Pancreas (tissue), 10 donors: ENCODE results near the gene TCF7L1. TPM values are rescaled to one million over a fixed set of nuclear protein-coding genes. Genes with fewer than 3 reads are reported as not detected.
"Not testable (repeated sequence)": the region's sequence is repeated elsewhere in the genome, so short reads cannot be mapped to it uniquely, and the experiment has no call there.

Source experiments
- ATAC-seq, 4 donors: fragments of 200-7000 bp; cut with Tn5 transposase; one replicate each; pipeline versions ENCODE4 v1.8.0 to v1.9.1; 2020; ENCODE audit warnings: mild to moderate bottlenecking in 4 of 4, moderate library complexity in 4 of 4
- DNase-seq, 6 donors: peaks; one replicate each; pipeline ENCODE4 v3.0.0-alpha.2; 2020
- FAIRE-seq: peaks from 2 replicates; lab custom pipeline; 2012; peaks lifted over from hg19 to GRCh38; lab: Jason Lieb, UNC
- H3K27ac ChIP-seq, 4 donors: fragments of 200-600 bp; sonication (generic); 1 replicate in 3 of 4; 2 replicates in 1 of 4; pipeline versions ENCODE4 v1.5.0 to v1.8.0; 2020
- H3K27me3 ChIP-seq, 4 donors: fragments of 200-600 bp; one replicate each; pipeline ENCODE4 v1.8.0; 2021
- H3K36me3 ChIP-seq, 3 donors: fragments of 200-600 bp; sonication (generic) in 1 of 3; one replicate each; pipeline versions ENCODE4 v1.5.0 to v1.8.0; 2020 to 2021
- H3K4me1 ChIP-seq, 3 donors: fragments of 200-600 bp; one replicate each; pipeline ENCODE4 v1.8.0; 2021
- H3K4me3 ChIP-seq, 4 donors: fragments of 200-600 bp; sonication (generic) in 2 of 4; one replicate each; pipeline versions ENCODE4 v1.5.0 to v1.8.0; 2020 to 2021
- H3K9me3 ChIP-seq, 4 donors: fragments of 200-600 bp; one replicate each; pipeline ENCODE4 v1.8.0; 2021
- WGBS, 2 donors: extraction: QIAGEN DNeasy Blood & Tissue Kit; methylation state at CpG; one replicate each; pipeline ENCODE4 v1.1.7; 2013; 5-methylcytosine and 5-hydroxymethylcytosine counted together
- intact Hi-C, 3 donors: fragments of 100-400 bp; cut with DNase I; formaldehyde crosslinking; loops; one replicate each; pipeline versions ENCODE4 v1.11.1 to v1.14.2; 2022
- polyA plus RNA-seq, 2 donors: library from polyadenylated mRNA; stranded (reverse); fragments of 200-250 nt; gene quantifications; one replicate each; pipeline ENCODE4 v1.2.3, GENCODE V29; 2013
- total RNA-seq, 6 donors: library from RNA; stranded (reverse); fragmentation: NEBNext Ultra II Directional in 4 of 6; extraction: Animal tissue kit (Norgen Biotek cat#: 25700) in 4 of 6; gene quantifications; one replicate each; pipeline versions ENCODE4 v1.2.1 to v1.2.4, GENCODE V29; 2021 to 2023
- TF ChIP-seq, protein P1 (sequence below), 4 donors: fragments of 200-600 bp; sonication (generic) in 3 of 4; IDR thresholded peaks; one replicate each; pipeline versions ENCODE4 v1.5.0 to v1.8.0; 2021; ENCODE audit warnings: antibody characterized with exemption in 4 of 4
- donor health status: healthy with polysubstance abuse.
- donor health status: DM: no; HTN: no; CAD: no; lungs with moderate emphysema.
- donor health status: DM: no; HTN: no; CAD: no.
- donor health status: control.
- donor health status: control.
- donor health status: Bipolar disorder and iron deficiency.
- donor health status: DM: yes; HTN: yes; CAD: no.
- donor health status: DM: no; HTN: no; CAD: no.
- donor health status: DM: no; HTN: no; CAD: no.
- donor health status: DM: yes; HTN: yes; CAD: no.

Gene TCF7L1
- total and polyA plus RNA-seq, 8 donors, result 1.1 to 4.0 (median 1.8) TPM

DNA sequence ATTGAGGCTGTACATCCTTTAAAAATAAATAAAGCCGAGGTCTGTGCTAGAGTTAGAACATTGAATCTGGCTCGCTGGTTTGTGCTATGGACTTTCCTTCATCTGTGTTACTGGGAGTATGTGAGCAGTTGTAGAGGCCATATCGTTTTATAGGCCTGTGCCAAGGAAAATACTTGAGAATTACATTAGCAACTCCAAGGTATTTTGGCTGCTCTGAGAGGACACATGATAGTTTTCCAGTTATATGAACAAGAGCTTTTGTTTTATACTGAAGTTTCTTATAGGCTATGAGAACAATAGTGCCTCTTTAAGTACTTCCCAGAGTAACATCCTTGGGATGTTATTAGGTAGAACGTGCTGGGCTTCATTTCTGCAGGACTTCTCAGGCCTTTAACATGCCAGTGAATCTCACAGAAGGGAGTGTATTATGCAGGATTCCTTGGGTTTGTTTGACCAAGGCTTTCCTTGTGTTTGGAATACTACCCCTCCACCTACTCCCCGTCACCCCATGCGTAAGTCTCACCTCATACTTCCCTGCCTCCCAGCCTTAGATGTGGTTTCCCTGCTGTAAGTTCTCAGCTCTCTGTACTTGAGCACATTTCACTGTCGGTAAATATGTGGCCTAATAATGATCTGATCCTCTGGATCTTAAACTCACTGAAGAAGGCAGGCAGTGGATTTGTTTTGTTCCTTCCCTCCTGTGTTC, 21.0 kb downstream of the TCF7L1 start:
- ATAC-seq (peak in 1 of 4 donors; percentile 28), FAIRE-seq (no peak), DNase-seq (no peak)
- Histone ChIP-seq H3K4me3 (no peak overlapping the region), H3K9me3 (no peaks in the 10 kb centered on the region), H3K27ac (no peak overlapping the region), H3K27me3 (no peaks in the 10 kb centered on the region), H3K36me3 (no peaks in the 10 kb centered on the region), H3K4me1 (peaks cover 4 to 10% (median 4%) of the 10 kb centered on the region in 3 donors)
- TF ChIP-seq, protein P1, sequence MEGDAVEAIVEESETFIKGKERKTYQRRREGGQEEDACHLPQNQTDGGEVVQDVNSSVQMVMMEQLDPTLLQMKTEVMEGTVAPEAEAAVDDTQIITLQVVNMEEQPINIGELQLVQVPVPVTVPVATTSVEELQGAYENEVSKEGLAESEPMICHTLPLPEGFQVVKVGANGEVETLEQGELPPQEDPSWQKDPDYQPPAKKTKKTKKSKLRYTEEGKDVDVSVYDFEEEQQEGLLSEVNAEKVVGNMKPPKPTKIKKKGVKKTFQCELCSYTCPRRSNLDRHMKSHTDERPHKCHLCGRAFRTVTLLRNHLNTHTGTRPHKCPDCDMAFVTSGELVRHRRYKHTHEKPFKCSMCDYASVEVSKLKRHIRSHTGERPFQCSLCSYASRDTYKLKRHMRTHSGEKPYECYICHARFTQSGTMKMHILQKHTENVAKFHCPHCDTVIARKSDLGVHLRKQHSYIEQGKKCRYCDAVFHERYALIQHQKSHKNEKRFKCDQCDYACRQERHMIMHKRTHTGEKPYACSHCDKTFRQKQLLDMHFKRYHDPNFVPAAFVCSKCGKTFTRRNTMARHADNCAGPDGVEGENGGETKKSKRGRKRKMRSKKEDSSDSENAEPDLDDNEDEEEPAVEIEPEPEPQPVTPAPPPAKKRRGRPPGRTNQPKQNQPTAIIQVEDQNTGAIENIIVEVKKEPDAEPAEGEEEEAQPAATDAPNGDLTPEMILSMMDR (IDR thresholded peaks at IDR 0.05), result no peak
- intact Hi-C loops, result no loop called here
- WGBS, 2 donors, result 61 to 62% methylated on average over 7 of the region's 7 CpGs

DNA sequence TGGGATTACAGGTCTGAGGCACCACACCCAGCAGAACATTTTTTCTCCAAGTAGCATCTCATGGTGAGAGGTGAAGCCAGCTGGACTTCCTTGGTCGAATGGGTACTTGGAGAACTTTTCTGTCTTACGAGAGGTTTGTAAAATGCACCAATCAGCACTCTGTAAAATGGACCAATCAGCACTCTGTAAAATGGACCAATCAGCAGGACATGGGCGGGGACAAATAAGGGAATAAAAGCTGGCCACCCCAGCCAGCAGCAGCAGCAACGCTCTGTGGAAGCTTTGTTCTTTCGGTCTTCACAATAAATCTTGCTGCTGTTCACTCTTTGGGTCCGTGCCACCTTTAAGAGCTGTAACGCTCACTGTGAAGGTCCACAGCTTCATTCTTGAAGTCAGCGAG, 21.9 kb downstream of the TCF7L1 start:
- ATAC-seq, FAIRE-seq, H3K36me3 ChIP-seq, DNase-seq, H3K27ac ChIP-seq, H3K4me3 ChIP-seq, intact Hi-C loops, H3K9me3 ChIP-seq, H3K27me3 ChIP-seq: not testable (repeated sequence)
- H3K4me1 ChIP-seq, result peaks cover 4 to 10% (median 4%) of the 10 kb centered on the region in 3 donors
- WGBS, 2 donors, result 97% methylated on average over 8 of the region's 8 CpGs

DNA sequence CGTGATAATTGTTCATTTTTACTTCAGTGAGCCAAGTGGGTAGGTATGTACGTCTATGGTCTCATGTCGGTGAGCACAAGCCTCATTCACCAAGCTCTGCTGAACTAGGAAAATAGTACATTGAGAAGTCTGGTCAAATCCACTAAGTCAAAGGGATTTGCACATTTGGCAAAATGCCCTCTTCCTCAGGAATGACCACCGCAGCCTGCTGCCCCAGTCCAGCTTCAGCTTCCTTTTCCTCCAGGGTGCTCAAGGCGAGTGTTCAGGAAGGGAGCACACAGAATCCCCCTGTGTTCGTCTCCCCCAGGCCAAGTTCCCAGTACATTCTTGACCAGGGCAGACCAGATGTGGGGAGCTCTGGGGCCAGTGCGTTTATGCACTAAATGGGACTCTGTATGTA, 23.0 kb downstream of the TCF7L1 start:
- FAIRE-seq (no peak), ATAC-seq (no peak), DNase-seq (no peak)
- Histone ChIP-seq H3K4me1 (peaks cover 4 to 10% (median 4%) of the 10 kb centered on the region in 3 donors), H3K27ac (no peak overlapping the region), H3K27me3 (no peaks in the 10 kb centered on the region), H3K4me3 (no peak overlapping the region), H3K9me3 (no peaks in the 10 kb centered on the region), H3K36me3 (no peaks in the 10 kb centered on the region)
- TF ChIP-seq, protein P1 (IDR thresholded peaks at IDR 0.05), result no peak
- intact Hi-C loops, result no loop called here
- 86 to 87% methylated on average over 7 of the region's 7 CpGs for WGBS, 2 donors

DNA sequence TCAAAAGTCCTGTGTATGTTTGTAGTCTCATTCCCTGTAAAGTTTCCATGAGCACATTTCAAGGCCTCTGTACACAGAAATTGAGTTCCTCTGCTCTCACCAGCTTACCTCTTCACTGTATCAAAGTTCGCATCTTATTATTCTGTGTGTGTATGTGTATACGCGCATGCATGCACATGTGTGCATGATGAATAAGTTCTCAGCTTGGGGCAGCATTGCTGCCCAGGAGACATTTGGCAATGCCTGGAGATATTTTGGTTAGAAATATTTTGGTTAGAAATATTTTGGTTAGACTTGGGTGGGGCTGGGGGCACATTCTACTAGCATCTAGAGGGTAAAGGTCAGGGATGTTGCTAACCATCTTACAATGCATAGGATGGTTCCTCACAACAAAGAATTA, 23.4 kb downstream of the TCF7L1 start:
- H3K36me3 ChIP-seq, result no peaks in the 10 kb centered on the region
- intact Hi-C loops, result no loop called here
- FAIRE-seq (no peak), DNase-seq (no peak), ATAC-seq (no peak)
- peaks cover 4 to 10% (median 4%) of the 10 kb centered on the region in 3 donors for H3K4me1 ChIP-seq
- no peaks in the 10 kb centered on the region for H3K9me3 ChIP-seq
- H3K27ac ChIP-seq, result no peak overlapping the region
- H3K4me3 ChIP-seq, result no peak overlapping the region
- TF ChIP-seq, protein P1 (IDR thresholded peaks at IDR 0.05), result no peak
- WGBS, 2 donors, result 92 to 95% methylated on average over 3 of the region's 3 CpGs
- no peaks in the 10 kb centered on the region for H3K27me3 ChIP-seq

DNA sequence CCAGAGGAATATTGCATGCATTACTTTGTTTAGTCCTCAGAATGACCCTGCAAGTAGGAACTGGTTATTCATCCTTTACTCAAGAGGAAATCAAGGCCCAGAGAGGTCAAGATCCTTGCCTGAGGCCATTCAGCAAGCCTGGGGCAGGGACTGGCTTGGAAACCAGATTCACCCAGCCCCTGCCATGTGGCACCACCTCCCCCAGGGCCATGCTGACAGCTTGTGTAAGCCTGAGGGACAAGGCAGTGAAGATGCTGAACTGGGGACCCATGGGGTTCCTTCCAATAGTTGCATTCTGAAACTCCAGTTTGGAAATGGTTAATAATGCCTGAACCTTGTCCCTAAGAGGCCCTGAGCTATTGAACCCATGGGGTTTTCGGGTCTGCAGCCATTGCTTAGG, 24.2 kb downstream of the TCF7L1 start:
- H3K4me3 ChIP-seq, result no peak overlapping the region
- DNase-seq, result no peak
- H3K27me3 ChIP-seq, result no peaks in the 10 kb centered on the region
- TF ChIP-seq, protein P1 (IDR thresholded peaks at IDR 0.05), result no peak
- ATAC-seq, result no peak
- H3K9me3 ChIP-seq, result no peaks in the 10 kb centered on the region
- 82 to 96% methylated on average over 1 of the region's 1 CpG for WGBS, 2 donors
- intact Hi-C loops, result no loop called here
- peaks cover 4 to 10% (median 4%) of the 10 kb centered on the region in 3 donors for H3K4me1 ChIP-seq
- H3K27ac ChIP-seq, result no peak overlapping the region
- no peaks in the 10 kb centered on the region for H3K36me3 ChIP-seq
- no peak for FAIRE-seq
